H1 (cell line): ENCODE measurements around the gene EPB41L2. TPM values are rescaled to one million over a fixed set of nuclear protein-coding genes. Genes with fewer than 3 reads are reported as not detected.

Experiments used
- CTCF ChIA-PET: fragments of 300-600 bp; sonication (Branson Sonifier 250); formaldehyde crosslinking; loops from one replicate; lab custom pipeline; 2021; ENCODE audit not compliant: partially characterized antibody; lab: Charles Lee
- POLR2A ChIA-PET: fragments of 300-600 bp; sonication (Branson Sonifier 250); formaldehyde crosslinking; loops from one replicate; lab custom pipeline; 2021; ENCODE audit warnings: inconsistent platforms; ENCODE audit not compliant: partially characterized antibody; lab: Charles Lee
- DNase-seq, 2 experiments: peaks; one replicate each; pipeline versions ENCODE4 v3.0.0 to v3.0.0-alpha.2; 2010 to 2022; ENCODE audit warnings: low spot score in 2 of 2, low read depth in 1 of 2, mixed read lengths in 1 of 2
- FAIRE-seq: peaks from 2 replicates; lab custom pipeline; 2011; peaks lifted over from hg19 to GRCh38; lab: Jason Lieb, UNC
- H2AFZ ChIP-seq: 2 replicates; pipeline ENCODE4 v1.8.1; 2012; ENCODE audit warnings: low read length, inconsistent platforms
- H2AK5ac ChIP-seq: 2 replicates; pipeline ENCODE4 v1.6.1; 2013; ENCODE audit warnings: low read depth, low read length
- H2BK120ac ChIP-seq: replicated peaks from 2 replicates; pipeline ENCODE3; 2013; ENCODE audit warnings: low read depth, low read length, inconsistent platforms
- H2BK12ac ChIP-seq: 2 replicates; pipeline ENCODE4 v1.6.1; 2013; ENCODE audit warnings: low read depth, low read length
- H2BK15ac ChIP-seq: 2 replicates; pipeline ENCODE4 v1.6.1; 2013; ENCODE audit warnings: low read length
- H2BK20ac ChIP-seq: 2 replicates; pipeline ENCODE4 v1.6.1; 2013; ENCODE audit warnings: low read length
- H2BK5ac ChIP-seq: 2 replicates; pipeline ENCODE4 v1.6.1; 2013; ENCODE audit warnings: low read depth, low read length
- H3K14ac ChIP-seq: 2 replicates; pipeline ENCODE4 v1.6.1; 2013; ENCODE audit warnings: inconsistent platforms; ENCODE audit not compliant: insufficient read length
- H3K18ac ChIP-seq: 2 replicates; pipeline ENCODE4 v1.6.1; 2013; ENCODE audit warnings: low read length; ENCODE audit errors: extremely low read depth
- H3K23ac ChIP-seq: 2 replicates; pipeline ENCODE4 v1.6.1; 2013; ENCODE audit warnings: inconsistent platforms; ENCODE audit not compliant: insufficient read length
- H3K23me2 ChIP-seq: 2 replicates; pipeline ENCODE4 v1.6.1; 2013; ENCODE audit warnings: low read depth, low read length
- H3K27ac ChIP-seq: 2 replicates; pipeline ENCODE4 v1.6.1; 2011; ENCODE audit warnings: low read depth, low read length, inconsistent platforms
- H3K27me3 ChIP-seq, 4 experiments: replicated peaks in 1 of 4; 1 replicate in 1 of 4; 2 replicates in 3 of 4; pipeline versions ENCODE4 v1.6.1 to v1.8.1; 2011 to 2013; ENCODE audit warnings: low read length in 3 of 4, mild to moderate bottlenecking in 3 of 4, inconsistent platforms in 2 of 4, mixed read lengths in 2 of 4, moderate library complexity in 1 of 4; ENCODE audit not compliant: control insufficient read depth in 3 of 4, insufficient read depth in 3 of 4; ENCODE audit errors: extremely low read depth in 1 of 4
- H3K36me3 ChIP-seq, 4 experiments: 2 replicates each; pipeline versions ENCODE4 v1.6.1 to v1.8.1; 2011 to 2013; ENCODE audit warnings: mild to moderate bottlenecking in 4 of 4, low read length in 3 of 4, moderate library complexity in 2 of 4, control low read depth in 1 of 4, inconsistent platforms in 1 of 4; ENCODE audit not compliant: insufficient read depth in 4 of 4, control insufficient read depth in 2 of 4
- H3K4ac ChIP-seq: replicated peaks from 2 replicates; pipeline ENCODE3; 2013; ENCODE audit warnings: low read length, low read depth, mixed read lengths, inconsistent platforms; ENCODE audit not compliant: insufficient read length
- H3K4me1 ChIP-seq, 4 experiments: replicated peaks in 1 of 4; 1 replicate in 1 of 4; 2 replicates in 3 of 4; pipeline versions ENCODE4 v1.6.1 to v1.8.1; 2011 to 2013; ENCODE audit warnings: low read length in 3 of 4, inconsistent platforms in 2 of 4, mixed read lengths in 1 of 4; ENCODE audit not compliant: insufficient read depth in 4 of 4, control insufficient read depth in 3 of 4
- H3K4me2 ChIP-seq, 2 experiments: 2 replicates each; pipeline versions ENCODE4 v1.6.1 to v1.8.1; 2011 to 2013; ENCODE audit warnings: low read depth in 2 of 2, low read length in 2 of 2, control low read depth in 1 of 2, inconsistent platforms in 1 of 2, mild to moderate bottlenecking in 1 of 2; ENCODE audit not compliant: insufficient read depth in 1 of 2
- H3K4me3 ChIP-seq, 4 experiments: fragments of 200-600, 300-600 bp in 1 of 4; sonication (generic), shearing (Covaris generic), sonication (Bioruptor Twin) in 1 of 4; 2 replicates each; pipeline versions ENCODE4 v1.5.1 to v1.8.1; 2011 to 2016; ENCODE audit warnings: low read length in 4 of 4, low read depth in 3 of 4, control low read depth in 2 of 4, inconsistent platforms in 2 of 4, mild to moderate bottlenecking in 2 of 4, mixed read lengths in 1 of 4, moderate library complexity in 1 of 4; ENCODE audit not compliant: insufficient read depth in 2 of 4; ENCODE audit errors: extremely low read depth in 1 of 4
- H3K56ac ChIP-seq: replicated peaks from 2 replicates; pipeline ENCODE3; 2013; ENCODE audit warnings: low read depth, mild to moderate bottlenecking, mixed read lengths, low read length, inconsistent platforms; ENCODE audit not compliant: insufficient read length
- H3K79me1 ChIP-seq: 2 replicates; pipeline ENCODE4 v1.6.1; 2013; ENCODE audit warnings: low read depth, low read length, control low read depth
- H3K79me2 ChIP-seq, 2 experiments: 2 replicates each; pipeline versions ENCODE4 v1.6.1 to v1.8.1; 2012 to 2013; ENCODE audit warnings: low read length in 2 of 2, mild to moderate bottlenecking in 2 of 2, inconsistent platforms in 1 of 2; ENCODE audit not compliant: insufficient read depth in 2 of 2, control insufficient read depth in 1 of 2
- H3K9ac ChIP-seq, 4 experiments: replicated peaks in 1 of 4; 1 replicate in 1 of 4; 2 replicates in 3 of 4; pipeline versions ENCODE4 v1.6.1 to v1.8.1; 2011 to 2013; ENCODE audit warnings: low read depth in 3 of 4, low read length in 3 of 4, control low read depth in 2 of 4, mild to moderate bottlenecking in 2 of 4, moderate library complexity in 2 of 4, inconsistent platforms in 1 of 4; ENCODE audit errors: extremely low read depth in 1 of 4
- H3K9me3 ChIP-seq, 2 experiments: 2 replicates each; pipeline versions ENCODE4 v1.6.1 to v1.8.1; 2012 to 2013; ENCODE audit warnings: mild to moderate bottlenecking in 2 of 2, moderate library complexity in 2 of 2, control low read depth in 1 of 2, inconsistent platforms in 1 of 2, low read depth in 1 of 2, low read length in 1 of 2, mixed read lengths in 1 of 2; ENCODE audit not compliant: insufficient read depth in 2 of 2
- H4K20me1 ChIP-seq, 2 experiments: replicated peaks in 1 of 2; 2 replicates each; pipeline versions ENCODE3 to v1.8.1; 2011 to 2013; ENCODE audit warnings: inconsistent platforms in 2 of 2, low read length in 2 of 2, mild to moderate bottlenecking in 1 of 2; ENCODE audit not compliant: insufficient read depth in 2 of 2, control insufficient read depth in 1 of 2
- H4K5ac ChIP-seq: 2 replicates; pipeline ENCODE4 v1.6.1; 2013; ENCODE audit warnings: low read length, low read depth, mixed read lengths, inconsistent platforms; ENCODE audit not compliant: insufficient read length
- H4K8ac ChIP-seq: 2 replicates; pipeline ENCODE4 v1.8.0; 2013; ENCODE audit warnings: mild to moderate bottlenecking, moderate library complexity, low read length, inconsistent platforms; ENCODE audit not compliant: insufficient read depth; ENCODE audit errors: extremely low read depth
- H4K91ac ChIP-seq: replicated peaks from 2 replicates; pipeline ENCODE3; 2013; ENCODE audit warnings: low read length, mixed read lengths, inconsistent platforms; ENCODE audit not compliant: insufficient read length
- ASH2L ChIP-seq: fragments of 200-600, 300-600 bp; sonication (generic); IDR thresholded peaks from one replicate; pipeline ENCODE4 v1.7.1; 2017; ENCODE audit warnings: low read length
- ATF3 ChIP-seq: IDR thresholded peaks from 2 replicates; pipeline ENCODE4 v1.6.1; 2011; ENCODE audit warnings: low read depth, mild to moderate bottlenecking, low read length; ENCODE audit not compliant: insufficient read depth
- CBX5 ChIP-seq: fragments of 300-800, 300-1000 bp; sonication (generic); IDR thresholded peaks from 2 replicates; pipeline ENCODE4 v1.7.1; 2016; ENCODE audit warnings: antibody characterized with exemption, low read length, low read depth
- GTF2F1 ChIP-seq: IDR thresholded peaks from 2 replicates; pipeline ENCODE4 v1.6.1; 2012; ENCODE audit warnings: low read depth, low read length, improper control_type of control experiment, borderline replicate concordance
- HDAC6 ChIP-seq: IDR thresholded peaks from one replicate; pipeline ENCODE4 v1.7.1; 2012; ENCODE audit warnings: low read depth, mild to moderate bottlenecking, inconsistent platforms, low read length, moderate library complexity
- JUND ChIP-seq: IDR thresholded peaks from 2 replicates; pipeline ENCODE4 v1.6.1; 2011; ENCODE audit warnings: mild to moderate bottlenecking, improper control_type of control experiment, low read length
- KDM1A ChIP-seq: fragments of 200-600, 300-600 bp; sonication (generic); IDR thresholded peaks from 2 replicates; pipeline ENCODE4 v1.7.1; 2016; ENCODE audit warnings: mild to moderate bottlenecking, low read length, borderline replicate concordance
- KDM4A ChIP-seq: IDR thresholded peaks from one replicate; pipeline ENCODE4 v1.7.1; 2012; ENCODE audit warnings: low read depth, mild to moderate bottlenecking, moderate library complexity, low read length, inconsistent platforms; ENCODE audit not compliant: severe bottlenecking
- MAFK ChIP-seq: IDR thresholded peaks from 2 replicates; pipeline ENCODE4 v1.6.1; 2012; ENCODE audit warnings: low read depth, mild to moderate bottlenecking, improper control_type of control experiment, low read length
- NRF1 ChIP-seq: IDR thresholded peaks from 2 replicates; pipeline ENCODE4 v1.6.1; 2011; ENCODE audit warnings: mild to moderate bottlenecking, low read depth, low read length, improper control_type of control experiment
- PHF8 ChIP-seq: fragments of 200-600 bp; sonication (generic); conservative IDR thresholded peaks from 2 replicates; pipeline ENCODE4 v1.7.1; 2012; ENCODE audit warnings: low read depth, mild to moderate bottlenecking, inconsistent platforms, low read length, moderate library complexity
- SAP30 ChIP-seq: fragments of 300-600 bp; sonication (generic); IDR thresholded peaks from 2 replicates; pipeline ENCODE4 v1.7.1; 2012; ENCODE audit warnings: low read length, moderate library complexity, mild to moderate bottlenecking, inconsistent platforms; ENCODE audit not compliant: insufficient read depth, insufficient replicate concordance
- SIN3A ChIP-seq, 2 experiments: IDR thresholded peaks in 1 of 2; conservative IDR thresholded peaks in 1 of 2; 2 replicates each; pipeline ENCODE4 v1.6.1; 2011 to 2012; ENCODE audit warnings: low read length in 2 of 2, improper control_type of control experiment in 1 of 2, low read depth in 1 of 2, mild to moderate bottlenecking in 1 of 2
- SP1 ChIP-seq: IDR thresholded peaks from 2 replicates; pipeline ENCODE4 v1.6.1; 2011; ENCODE audit warnings: low read depth, low read length
- ZNF274 ChIP-seq: IDR thresholded peaks from 2 replicates; pipeline ENCODE4 v1.7.0; 2012; ENCODE audit warnings: low read length, borderline replicate concordance; ENCODE audit errors: extremely low read depth
- polyA plus RNA-seq, 7 experiments: library from polyadenylated mRNA; depleted of rRNA in 3 of 7; stranded (reverse) in 5 of 7; unstranded in 2 of 7; fragments of >200 nt in 5 of 7; fragments of 200-250 nt in 2 of 7; gene quantifications; 1 replicate in 5 of 7; 2 replicates in 1 of 7; 4 replicates in 1 of 7; pipeline versions ENCODE4 v1.2.1 to v1.2.3, GENCODE V29; 2011 to 2013; ENCODE audit warnings: missing spikeins in 2 of 7, mixed read lengths in 2 of 7
- total RNA-seq: library from RNA; stranded (reverse); fragmentation: NEBNext Ultra II Directional; extraction: Animal tissue kit (Norgen Biotek cat#: 25700); gene quantifications from 2 replicates; pipeline ENCODE4 v1.2.1, GENCODE V29; 2021

EPB41L2 gene
- total and polyA plus RNA-seq, 2 of the 8 experiments (the other 6 are each of a cell fraction or from before 2014, with no cell fraction given), result 22.5 to 123 TPM

DNA sequence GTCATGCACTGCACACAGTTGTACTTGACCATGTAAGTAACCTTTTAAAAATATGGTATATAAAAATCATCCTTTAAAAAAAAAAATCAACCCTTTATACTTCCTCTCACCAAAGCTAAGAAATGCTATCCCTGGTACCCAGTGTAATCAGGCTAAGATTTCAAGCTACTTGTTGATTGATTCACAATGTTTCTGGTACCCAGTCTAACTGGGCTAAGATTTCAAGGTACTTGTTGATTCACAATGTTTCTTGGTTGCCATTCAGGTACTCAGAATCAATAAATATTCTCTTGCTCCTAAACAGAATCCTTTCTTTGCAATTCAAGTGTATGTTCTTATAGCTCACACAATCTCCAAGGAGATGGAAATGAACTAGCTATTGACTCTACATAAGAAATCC, 159.4 kb downstream of the EPB41L2 start:
- H3K23me2 ChIP-seq, result no peaks in the 10 kb centered on the region
- DNase-seq (no peak), FAIRE-seq (no peak)
- peaks cover 0 to 5% (median 2%) of the 10 kb centered on the region in 4 experiments; a peak in 1 of 8 replicates for H3K36me3 ChIP-seq
- H2BK20ac ChIP-seq, result no peak overlapping the region
- H3K4me3 ChIP-seq, result no peak overlapping the region
- H2AK5ac ChIP-seq, result no peak overlapping the region
- H4K91ac ChIP-seq, result no peak overlapping the region
- no peak overlapping the region for H2BK5ac ChIP-seq
- H2AFZ ChIP-seq, result no peak overlapping the region
- no peak overlapping the region for H4K5ac ChIP-seq
- ChIA-PET POLR2A (no interaction called here), CTCF (interaction anchor here (0.6 to 1.5 kb wide), 6 partner anchors 13 to 704 kb away, joined by 3 to 8 read pairs (median 3); no protein-coding TSS in a partner anchor)
- H2BK12ac ChIP-seq, result no peak overlapping the region
- H3K23ac ChIP-seq, result no peak overlapping the region
- H3K18ac ChIP-seq, result no peak overlapping the region
- H2BK120ac ChIP-seq, result no peak overlapping the region
- no peak overlapping the region for H3K56ac ChIP-seq
- H3K79me2 ChIP-seq, result no peaks in the 10 kb centered on the region
- H3K27me3 ChIP-seq, result no peaks in the 10 kb centered on the region
- H3K79me1 ChIP-seq, result no peaks in the 10 kb centered on the region
- peaks cover 0 to 4% of the 10 kb centered on the region in 2 experiments for H4K20me1 ChIP-seq
- H3K14ac ChIP-seq, result no peak overlapping the region
- peaks cover 0 to 4% (median 0%) of the 10 kb centered on the region in 4 experiments; a peak in 2 of 7 replicates for H3K4me1 ChIP-seq
- H3K9me3 ChIP-seq, result no peaks in the 10 kb centered on the region
- H3K4ac ChIP-seq, result no peak overlapping the region
- no peak overlapping the region for H3K4me2 ChIP-seq
- H2BK15ac ChIP-seq, result no peak overlapping the region
- no peak overlapping the region for H3K27ac ChIP-seq
- H3K9ac ChIP-seq, result no peak overlapping the region
- H4K8ac ChIP-seq, result no peak overlapping the region
- TF ChIP-seq ATF3, result no peak
- no peak for TF ChIP-seq ZNF274
- TF ChIP-seq MAFK, result no peak
- TF ChIP-seq KDM4A, result no peak
- no peak for TF ChIP-seq KDM1A
- no peak for TF ChIP-seq ASH2L
- TF ChIP-seq SIN3A (conservative IDR thresholded peaks at IDR 0.05 in 1 of 2, IDR thresholded peaks at IDR 0.05 in 1 of 2; ENCODE audit: low read depth in 1 of 2, low read length in 2 of 2), result no peak
- TF ChIP-seq CBX5, result no peak
- TF ChIP-seq JUND, result no peak
- no peak for TF ChIP-seq PHF8
- no peak for TF ChIP-seq HDAC6
- TF ChIP-seq NRF1, result no peak
- no peak for TF ChIP-seq GTF2F1
- TF ChIP-seq SP1, result no peak
- TF ChIP-seq SAP30, result no peak
